SHP77 treated with DMSO at 0.1 percent for 48 hours (cell line): ENCODE results near the gene EXD2.

ENCODE experiments used
- DNase-seq: peaks from one replicate; lab custom pipeline; 2025; lab: John Stamatoyannopoulos, UW

The EXD2 gene

DNA sequence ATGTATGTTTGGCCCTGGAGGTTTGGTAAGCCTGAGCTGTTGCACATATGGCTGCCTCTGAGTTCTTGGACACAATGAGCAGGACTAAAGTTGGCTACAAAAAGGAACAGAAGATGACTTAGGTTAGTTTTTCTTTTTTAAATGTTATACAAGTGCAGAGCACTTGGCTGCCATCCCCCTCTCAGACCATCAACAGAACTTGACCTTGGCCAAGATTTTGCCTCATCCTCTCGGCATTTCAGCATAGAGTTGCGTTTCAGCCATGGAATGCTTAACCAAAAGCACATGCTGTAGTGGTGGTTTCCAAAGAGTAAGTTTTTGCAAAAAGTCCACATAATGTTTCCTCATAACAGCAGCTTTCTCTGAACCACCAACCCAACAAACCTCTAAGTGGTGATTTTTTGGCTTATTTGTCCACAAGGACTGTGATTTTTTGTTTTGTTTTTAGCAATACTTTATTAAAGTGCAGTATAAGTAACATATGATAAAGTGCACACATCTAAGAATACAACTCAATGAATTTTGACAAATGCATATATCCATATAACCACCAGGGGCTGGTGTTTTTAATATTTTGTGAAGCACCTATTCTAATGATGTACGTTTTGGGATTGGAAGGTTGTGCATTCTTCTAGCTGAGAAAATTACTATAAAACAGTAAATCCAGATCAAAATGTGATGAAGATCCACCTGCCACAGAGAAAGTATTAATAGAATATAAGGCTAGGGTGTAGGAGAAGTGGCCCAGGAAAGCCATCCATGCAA lies 56.6 kb downstream of the EXD2 start:
- DNase-seq = no peak

DNA sequence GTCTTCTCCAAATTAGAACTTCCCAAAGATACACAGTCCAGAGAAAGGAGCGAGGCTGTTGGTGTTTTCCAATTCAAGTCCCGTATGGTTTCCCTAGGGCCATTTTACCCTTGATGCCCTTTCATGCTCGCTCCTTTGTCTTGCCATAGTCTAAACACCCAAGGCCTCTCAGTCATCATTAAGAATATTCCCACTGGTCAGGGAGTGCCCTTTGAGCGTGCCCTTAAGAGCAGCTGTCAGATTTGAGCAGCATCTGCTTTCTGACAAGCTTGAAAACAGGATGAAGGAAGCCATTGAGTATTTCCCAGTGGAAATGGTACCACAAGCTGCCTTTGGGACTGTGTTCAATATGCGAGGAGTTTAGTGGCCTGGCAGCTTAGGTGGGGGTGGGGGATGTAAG lies 58.3 kb downstream of the EXD2 start:
- DNase-seq = no peak

DNA sequence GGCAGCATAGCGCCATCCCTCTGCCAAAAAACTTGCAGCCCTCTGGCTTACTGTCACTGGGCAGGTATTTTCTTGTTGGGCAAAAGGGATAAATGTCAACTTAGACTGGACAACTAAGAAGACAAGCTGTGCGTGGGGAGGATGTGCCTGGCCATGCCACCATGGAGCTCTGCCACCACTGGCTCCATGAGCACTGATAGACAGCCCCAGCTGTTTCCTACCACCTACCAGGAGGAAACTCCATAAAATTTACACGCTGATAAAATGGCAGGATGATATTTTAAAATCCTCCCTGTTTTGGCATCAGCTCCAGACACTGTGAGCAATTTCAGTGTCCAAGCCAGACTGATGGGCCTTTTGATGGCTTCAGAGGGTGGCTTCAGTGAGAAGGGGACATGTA lies 61.6 kb downstream of the EXD2 start:
- no peak for DNase-seq

DNA sequence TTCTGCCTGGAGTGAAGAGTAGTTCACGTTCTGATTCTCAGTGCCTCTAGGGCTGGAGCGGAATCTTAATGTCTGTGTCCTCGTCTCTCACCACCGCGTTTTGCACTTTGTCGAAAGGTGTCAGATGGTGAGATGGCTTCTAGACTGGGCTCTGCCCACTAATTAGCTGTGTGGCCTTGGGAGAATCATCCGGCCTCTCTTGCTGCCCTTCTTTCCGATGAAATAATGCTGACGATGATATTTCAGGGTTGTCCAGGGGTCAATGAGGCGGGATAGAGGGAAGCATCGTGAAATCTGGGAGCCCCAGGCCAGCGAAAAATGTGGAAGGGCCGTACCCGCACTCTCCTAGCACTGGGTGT lies 67.8 kb downstream of the EXD2 start:
- DNase-seq = no peak

DNA sequence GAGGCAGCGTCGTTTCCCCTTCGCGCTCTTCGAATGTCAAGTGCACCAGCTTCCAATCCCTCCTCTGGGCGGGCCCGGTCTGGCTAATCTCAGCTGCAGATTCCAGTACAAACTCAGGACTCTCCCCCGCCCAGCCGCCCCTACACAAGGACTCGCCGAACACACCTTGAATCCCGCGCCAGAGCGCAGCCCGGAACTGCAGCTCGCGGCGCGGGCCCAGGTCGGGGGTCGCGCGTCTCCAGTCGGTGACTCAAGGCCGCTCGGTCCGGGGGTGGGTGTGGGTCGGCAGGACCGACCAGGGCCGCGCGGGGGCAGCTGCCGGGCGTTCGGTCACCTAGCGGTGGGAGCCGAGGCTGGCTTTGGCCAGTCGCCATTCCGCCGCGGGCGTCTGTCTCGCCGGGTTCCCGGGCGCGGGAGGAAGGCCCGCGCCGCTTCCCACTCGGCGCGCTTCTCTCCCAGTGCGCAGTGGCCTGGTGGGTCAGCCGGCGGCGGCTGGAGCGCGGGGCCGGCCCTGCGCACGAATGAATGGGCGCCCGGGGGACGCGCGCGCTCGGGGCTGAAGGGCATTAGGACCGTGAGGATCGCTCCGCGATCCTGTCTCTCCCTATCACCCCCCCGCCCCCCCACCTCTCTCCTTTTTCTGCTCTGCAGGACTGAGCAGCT lies 68.4 kb downstream of the EXD2 start, which contains the start of gene GALNT16:
Gene GALNT16 (plus strand): TSS at position 632 of the 663 bp plus-strand sequence. CDS start 133 bp downstream, outside the sequence.
- DNase-seq = no peak

DNA sequence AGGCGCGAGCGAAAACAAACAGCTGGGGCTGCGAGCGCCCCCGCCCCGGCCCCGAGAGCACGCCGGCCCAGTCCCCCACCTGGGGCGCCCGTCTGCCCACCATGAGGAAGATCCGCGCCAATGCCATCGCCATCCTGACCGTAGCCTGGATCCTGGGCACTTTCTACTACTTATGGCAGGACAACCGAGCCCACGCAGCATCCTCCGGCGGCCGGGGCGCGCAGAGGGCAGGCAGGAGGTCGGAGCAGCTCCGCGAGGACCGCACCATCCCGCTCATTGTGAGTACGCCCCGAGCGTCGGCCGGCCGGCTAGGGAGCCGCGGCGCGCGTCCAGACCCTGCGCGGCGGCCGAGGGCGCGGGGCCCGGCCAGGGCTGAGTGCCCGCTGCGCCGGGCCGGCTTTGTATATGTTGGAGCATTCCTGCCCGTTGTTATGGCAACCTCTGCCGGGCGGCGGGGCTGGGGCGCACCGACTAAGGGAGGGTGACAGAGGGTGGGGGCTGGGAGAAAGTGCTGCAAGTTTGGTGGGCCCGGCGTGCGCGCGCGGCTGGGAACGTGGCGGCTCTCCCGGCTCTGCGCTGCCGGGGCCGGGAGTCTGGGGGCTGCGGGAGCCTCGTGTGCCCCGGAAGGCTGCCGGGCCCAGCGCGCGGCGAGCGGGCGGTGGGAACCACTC lies 69.0 kb downstream of the EXD2 start:
- DNase-seq = no peak

DNA sequence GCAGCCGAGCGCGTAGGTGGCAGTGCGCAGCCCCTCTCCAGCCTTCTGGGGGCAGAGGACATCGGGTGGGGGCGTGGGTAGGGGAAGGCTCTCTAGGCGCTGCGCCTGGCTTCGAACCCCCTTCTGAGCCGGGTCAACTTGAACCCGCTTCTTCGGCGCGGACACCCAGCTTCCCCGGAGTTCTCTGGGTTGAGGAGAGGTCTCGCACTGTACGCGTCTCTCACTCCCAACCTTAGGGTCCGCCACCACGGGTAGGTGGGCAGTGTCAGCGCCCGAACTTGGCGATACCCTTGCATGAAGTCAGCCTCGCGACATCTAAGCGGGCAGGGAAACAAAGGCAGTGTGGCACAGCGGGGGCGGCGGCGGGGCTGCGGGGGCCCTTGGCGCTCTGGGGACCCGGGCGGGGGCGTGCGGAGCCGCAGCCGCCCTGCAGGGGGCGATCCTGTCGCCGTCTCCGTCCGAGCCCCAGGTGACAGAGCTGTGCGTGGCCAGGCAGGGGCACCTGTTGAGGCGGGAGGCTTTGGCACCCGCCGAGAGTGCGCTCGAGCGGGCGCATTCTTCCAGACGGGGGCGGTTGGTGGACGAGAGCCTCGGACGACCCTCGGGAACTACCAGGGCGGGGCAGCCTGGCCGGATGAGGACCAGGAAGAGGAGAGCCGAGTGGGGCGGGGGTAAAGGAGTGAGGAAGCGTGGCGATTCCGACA lies 69.7 kb downstream of the EXD2 start:
- no peak for DNase-seq

DNA sequence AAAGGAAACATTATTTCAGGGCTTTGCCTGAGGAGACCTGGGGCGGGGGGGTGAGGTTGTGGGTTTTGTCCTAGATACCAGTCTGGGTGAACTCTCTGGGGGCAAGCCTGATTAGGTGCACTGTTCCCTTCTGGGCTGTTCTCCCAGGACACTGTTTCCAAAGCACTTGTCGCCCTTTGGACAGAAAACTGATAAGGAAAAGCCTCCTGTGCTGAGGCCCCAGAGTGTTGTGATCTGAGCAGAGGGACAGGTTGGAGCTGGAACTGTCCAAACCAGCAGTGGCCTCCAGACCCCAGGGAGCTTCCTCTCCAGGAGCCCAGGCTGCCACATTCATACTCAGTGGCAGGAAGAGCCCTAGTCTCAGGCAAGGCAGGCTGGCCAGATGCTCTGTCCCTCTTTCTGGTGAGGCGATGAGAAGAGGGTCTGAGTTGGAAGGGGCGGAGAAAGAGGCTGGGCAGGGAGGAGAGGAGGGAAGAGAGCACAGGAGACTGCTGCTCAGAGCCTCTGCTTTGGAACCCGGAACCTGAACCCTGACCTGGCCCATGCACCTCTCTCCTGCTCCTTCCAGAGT lies 70.5 kb downstream of the EXD2 start:
- no peak for DNase-seq

DNA sequence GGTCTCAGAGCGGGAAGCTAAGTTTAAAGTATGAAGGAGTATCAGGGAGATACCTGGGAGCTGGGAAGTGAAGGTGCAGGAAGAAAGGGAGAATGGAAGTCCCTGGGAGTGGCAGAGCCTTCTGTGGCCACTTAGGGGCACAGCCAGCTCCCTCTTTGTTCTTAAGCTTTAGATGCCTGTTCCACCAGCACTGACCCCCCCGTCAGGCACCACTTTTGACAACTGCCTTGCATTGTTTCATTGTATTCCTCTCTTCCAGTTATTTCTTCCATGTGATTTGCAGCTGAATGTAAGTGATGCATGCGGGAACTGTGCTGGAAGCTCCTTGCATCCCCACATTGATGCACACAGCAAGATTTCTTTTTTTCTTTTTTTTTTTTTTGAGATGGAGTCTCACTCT lies 71.2 kb downstream of the EXD2 start:
- DNase-seq = no peak

DNA sequence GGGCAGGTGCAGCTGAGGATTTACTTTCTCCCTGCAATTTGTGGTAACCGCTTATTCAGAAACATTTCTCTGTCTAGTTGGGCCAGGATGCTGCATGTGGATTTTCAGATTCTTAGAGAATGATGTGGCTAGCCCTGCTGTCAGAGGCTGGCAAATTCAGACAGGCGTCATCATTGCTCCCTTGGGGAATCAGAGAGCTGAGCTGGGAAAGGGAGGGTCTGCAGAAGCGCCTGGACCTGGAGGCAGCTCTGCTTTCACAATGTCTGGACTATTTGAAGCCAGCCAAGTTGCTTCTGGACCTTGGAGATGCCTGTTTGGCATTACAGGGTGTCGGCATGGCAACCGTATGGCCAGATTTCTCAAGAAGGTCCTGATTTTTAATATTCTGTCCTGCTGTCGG lies 72.1 kb downstream of the EXD2 start:
- no peak for DNase-seq

DNA sequence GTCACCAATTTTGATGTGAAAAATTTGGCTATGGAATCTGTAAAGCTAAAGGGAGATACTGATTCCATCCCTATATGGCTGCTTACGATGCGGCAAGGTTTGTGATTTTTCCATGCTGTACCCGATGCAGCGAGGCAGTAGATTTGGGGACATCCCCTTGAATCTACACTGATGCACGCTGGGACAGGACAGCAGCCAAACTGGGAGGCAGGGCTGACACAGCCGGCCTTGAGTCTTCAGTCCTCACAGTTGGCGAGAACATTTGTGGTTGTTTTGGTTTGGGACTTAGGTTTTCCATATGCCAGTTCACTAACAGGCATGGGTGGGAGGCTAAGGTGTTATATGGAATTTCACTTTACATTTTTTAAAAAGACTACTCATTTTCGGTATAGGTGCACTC lies 72.5 kb downstream of the EXD2 start:
- DNase-seq = no peak

DNA sequence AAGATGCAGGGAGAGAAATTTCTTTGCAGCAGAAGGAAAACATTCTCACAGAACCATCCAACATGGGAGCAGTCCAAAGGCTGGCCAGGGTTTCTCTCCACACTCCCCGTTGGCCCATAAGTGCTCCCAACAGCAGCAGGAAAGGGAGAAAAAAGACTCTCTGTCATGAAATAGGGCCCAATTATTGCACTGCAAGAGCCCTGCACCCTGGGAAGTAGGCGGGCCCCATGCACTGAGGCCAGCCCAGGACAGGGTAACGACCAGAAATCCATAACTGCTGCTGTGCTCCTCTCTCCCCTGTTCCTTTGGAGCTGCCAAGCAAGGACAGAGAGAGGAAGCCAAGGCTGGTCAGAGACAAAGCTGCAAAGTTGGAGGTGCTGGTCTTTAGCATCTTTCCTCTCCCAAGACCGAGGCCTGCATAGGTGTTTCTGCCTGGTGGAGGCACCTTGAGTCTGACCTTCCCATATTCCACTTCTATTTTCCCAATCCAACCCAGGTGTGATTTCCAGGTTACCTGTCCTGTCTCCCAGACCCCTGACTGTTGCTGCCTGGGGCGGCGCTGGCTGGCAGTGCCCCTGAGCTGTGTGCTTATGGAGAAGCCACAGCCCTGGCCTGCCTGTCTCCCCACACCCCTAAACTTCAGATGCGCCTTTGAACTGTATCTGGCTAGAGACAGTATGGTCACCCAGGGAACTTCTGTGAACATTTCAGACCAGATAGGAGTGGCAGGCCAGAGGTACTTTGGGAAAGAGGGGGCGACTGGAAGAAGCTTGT lies 75.5 kb downstream of the EXD2 start:
- no peak for DNase-seq

DNA sequence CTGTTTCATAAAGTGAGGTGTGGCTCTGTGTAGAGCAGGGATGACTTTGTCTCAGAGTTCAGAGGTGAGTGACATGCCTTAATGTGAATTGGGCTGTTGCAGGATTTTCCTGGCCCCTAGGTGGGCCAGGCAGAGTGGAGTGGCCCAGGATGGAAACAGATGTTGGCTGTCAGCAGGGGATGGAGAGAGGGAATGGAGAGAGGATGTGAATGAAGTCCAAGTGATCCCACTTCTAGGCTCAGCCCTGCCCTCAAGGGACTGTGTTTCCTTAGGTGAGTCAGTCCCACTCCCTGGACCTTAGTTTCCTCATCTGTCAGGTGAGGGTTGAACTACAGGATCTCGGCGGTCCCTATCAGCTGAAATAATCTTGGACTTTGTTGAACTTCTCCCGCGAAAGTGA lies 76.2 kb downstream of the EXD2 start:
- no peak for DNase-seq

DNA sequence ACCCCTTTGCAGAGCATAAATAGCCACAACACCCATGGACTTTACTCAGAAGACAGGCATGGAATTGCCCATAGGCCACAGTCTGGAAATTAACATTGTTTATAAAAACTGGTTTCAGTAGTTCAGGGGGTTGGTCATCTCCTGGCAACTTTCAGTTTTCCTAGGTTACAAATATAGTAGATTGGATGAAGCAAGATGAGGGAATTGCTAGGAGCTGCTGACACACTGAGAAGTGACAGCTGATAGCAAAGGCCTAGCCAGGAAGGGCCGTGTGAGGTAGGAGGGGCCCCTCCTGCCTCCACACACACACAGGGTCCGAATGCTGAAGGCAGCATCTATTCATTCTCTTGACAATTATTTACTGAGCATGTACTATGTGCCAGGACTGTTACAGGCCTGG lies 76.9 kb downstream of the EXD2 start:
- no peak for DNase-seq

DNA sequence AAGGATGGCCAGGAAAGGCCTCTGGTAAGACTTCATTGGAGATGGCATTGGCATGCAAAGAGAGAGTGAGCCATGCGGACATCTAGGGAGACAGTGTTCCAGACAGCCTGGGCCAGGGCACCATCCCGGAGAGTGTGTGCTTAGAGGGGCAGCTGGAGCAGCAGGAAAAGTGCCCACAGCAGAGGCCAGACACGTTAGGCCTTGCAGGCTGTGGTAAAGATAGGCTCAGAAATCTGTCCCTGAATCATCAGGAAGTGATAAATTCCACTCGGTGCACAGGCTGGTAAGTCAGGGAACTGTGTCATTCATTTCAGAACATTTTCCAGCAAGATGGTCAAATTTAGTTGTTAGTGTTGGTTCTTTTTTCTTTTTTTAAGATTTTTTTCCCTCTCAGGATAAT lies 77.5 kb downstream of the EXD2 start:
- no peak for DNase-seq

DNA sequence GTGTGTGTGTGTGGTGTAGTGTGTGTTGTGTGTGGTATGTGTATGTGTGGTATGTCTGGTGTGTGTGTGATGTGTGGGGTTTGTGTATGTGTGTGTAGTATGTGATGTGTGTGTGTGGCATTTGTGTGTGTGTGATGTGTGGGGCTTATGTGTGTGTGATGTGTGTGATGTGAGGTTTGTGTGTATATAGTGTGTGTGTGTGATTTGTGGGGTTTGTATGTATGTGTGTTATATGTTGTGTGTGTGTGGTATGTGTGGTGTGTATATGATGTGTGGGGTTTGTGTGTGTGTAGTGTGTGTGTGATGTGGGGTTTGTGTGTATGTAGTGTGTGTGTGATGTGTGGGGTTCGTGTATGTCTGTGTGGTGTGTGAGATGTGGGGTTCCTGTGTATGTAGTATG lies 78.1 kb downstream of the EXD2 start:
- no peak for DNase-seq

DNA sequence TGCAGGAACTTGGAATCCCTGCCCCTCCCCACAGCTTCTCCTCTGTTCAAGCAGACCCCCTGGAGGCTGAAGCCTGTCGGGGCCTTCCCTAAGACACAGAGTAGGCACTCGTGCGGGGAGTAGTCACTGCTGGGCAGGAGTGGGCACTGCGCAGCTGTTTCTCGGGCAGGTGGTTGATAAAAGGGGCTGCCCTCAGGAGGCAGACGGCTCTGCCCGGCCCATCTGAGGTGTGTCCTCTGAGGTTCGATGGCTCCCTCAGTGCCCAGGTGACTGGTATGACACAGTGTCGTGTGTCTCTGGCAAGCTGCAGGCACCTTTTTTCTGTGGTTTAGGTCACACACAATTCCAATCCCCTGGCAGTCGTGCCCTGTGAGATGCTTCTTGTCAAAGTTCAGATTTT lies 78.8 kb downstream of the EXD2 start:
- DNase-seq = no peak

DNA sequence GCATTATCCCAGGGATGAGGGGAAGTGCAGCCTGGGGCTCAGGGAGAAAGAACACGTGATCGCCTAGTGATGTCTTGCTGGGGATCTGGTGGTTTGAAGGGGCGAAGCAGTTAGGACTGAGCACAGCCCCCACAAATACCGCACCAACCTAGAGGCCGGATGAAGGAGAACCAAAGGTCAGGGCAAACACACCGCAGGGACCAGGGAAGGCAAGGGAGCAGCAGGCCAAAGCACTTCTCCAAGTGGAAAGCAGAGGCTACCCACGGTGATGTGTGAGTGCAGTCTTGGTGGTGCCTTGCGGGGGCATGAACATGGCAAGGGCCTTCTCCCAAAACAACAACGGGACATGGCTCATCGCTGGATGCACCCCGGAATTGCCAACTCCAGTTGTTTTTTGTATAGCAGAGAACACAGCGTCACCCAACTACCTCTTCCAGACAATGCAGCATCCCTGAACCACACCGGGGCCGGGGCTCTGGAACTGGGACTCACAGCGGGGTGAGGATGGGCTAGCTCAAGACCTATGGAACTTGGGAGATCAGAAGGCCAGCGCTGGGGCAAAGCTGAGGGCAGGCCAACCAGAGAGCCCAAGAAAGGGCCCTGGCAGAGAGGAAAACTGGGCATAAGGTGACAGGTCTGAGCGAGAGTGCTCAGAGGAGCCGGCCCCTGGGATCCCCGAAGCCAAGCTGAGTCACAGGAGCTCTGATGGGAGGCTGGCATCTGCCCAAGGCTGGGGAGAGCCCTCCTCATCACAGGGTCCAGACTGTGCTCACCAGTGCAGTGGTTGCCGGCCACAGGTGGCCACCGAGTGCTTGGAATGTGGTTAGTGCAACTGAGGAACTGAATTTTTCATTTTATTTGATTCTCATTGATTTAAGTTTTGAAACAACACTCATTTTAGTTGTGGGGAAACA lies 79.8 kb downstream of the EXD2 start:
- DNase-seq = no peak

DNA sequence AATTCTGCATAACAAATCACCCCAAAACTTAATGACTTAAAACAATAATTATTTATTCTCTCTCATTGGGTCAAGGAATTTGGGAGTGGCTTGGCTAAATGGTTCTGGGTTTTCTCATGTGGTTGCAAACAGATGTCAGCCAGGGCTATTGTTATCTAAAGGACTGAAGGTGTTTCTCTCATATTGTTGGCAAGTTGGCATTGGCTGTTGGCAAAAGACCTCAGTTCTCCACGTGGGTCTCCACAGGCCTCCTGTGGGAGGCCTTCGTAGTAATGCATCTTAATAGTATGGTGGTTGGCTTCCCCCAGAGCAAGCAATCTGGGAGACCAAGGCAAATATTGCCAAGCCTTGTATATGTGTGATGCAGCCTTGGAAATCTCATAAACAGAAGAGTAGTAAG lies 83.0 kb downstream of the EXD2 start:
- no peak for DNase-seq

DNA sequence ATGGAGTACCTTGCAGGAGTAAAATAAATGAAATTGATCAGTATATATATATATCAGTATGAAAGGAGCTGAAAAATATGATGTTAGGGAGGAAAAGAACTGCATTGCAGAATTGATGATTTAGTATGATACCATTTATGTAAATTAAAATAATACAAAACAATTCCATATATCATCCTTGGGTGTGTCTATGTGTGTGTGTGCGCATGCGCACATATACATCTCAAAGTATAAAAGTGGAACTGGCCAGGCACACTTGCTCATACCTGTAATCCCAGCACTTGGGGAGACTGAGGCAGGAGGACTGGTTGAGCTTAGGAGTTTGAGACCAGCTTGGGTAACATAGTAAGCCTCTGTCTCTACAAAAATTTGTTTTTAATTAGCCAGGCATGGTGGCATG lies 84.0 kb downstream of the EXD2 start:
- no peak for DNase-seq
